HCT116 (cell line): ENCODE measurements around the gene LRPPRC.

ENCODE experiments used
- CTCF ChIP-seq, 3 experiments: fragments of 200-600 bp in 1 of 3; sonication (generic) in 1 of 3; IDR thresholded peaks in 2 of 3; conservative IDR thresholded peaks in 1 of 3; 2 replicates each; pipeline ENCODE4 v1.5.1; 2012 to 2017; ENCODE audit warnings: low read depth in 2 of 3, low read length in 2 of 3, antibody characterized with exemption in 1 of 3, borderline replicate concordance in 1 of 3, control low read depth in 1 of 3, mild to moderate bottlenecking in 1 of 3, mixed read lengths in 1 of 3, mixed run types in 1 of 3, moderate library complexity in 1 of 3; ENCODE audit not compliant: insufficient read depth in 1 of 3
- EZH2 ChIP-seq: fragments of 200-600 bp; sonication (generic); IDR thresholded peaks from 2 replicates; pipeline ENCODE4 v1.6.1; 2017; ENCODE audit warnings: antibody characterized with exemption, mixed run types
- MAX ChIP-seq: IDR thresholded peaks from 2 replicates; pipeline ENCODE4 v1.6.1; 2012
- POLR2A ChIP-seq: IDR thresholded peaks from 2 replicates; pipeline ENCODE4 v1.7.0; 2011; ENCODE audit warnings: borderline replicate concordance; ENCODE audit not compliant: insufficient read depth, insufficient read length; ENCODE audit errors: extremely low read depth
- POLR2AphosphoS5 ChIP-seq: IDR thresholded peaks from 2 replicates; pipeline ENCODE4 v1.6.1; 2011; ENCODE audit warnings: mild to moderate bottlenecking, low read depth, low read length, moderate library complexity
- REST ChIP-seq: IDR thresholded peaks from 2 replicates; pipeline ENCODE4 v1.6.1; 2012; ENCODE audit warnings: low read depth

GRCh38 chr2:43905871-43906270 is 89.9 kb downstream of the LRPPRC start:
- TF ChIP-seq CTCF (IDR thresholded peaks at IDR 0.05 in 2 of 3, conservative IDR thresholded peaks at IDR 0.05 in 1 of 3; ENCODE audit: borderline replicate concordance in 1 of 3, insufficient read depth in 1 of 3, low read depth in 2 of 3, low read length in 2 of 3) (no peak), EZH2 (no peak), POLR2A (no peak), MAX (no peak), REST (no peak), POLR2AphosphoS5 (no peak)
